GM19238 (cell line): ENCODE measurements around the gene NTM.
"Not testable (repeated sequence)": the region's sequence is repeated elsewhere in the genome, so short reads cannot be mapped to it uniquely, and the experiment has no call there.

Experiments used
- DNase-seq: peaks from one replicate; pipeline ENCODE4 v3.0.0; 2011; ENCODE audit warnings: low spot score; ENCODE audit not compliant: insufficient read length

The NTM gene

GRCh38 chr11:131421066-131421855 is 50.8 kb downstream of the NTM start:
- no peak for DNase-seq

- DNase-seq, result no peak
Measured at GRCh38 chr11:131422029-131422428, 51.6 kb downstream of the NTM start.

- DNase-seq, result no peak
Measured at GRCh38 chr11:131422496-131422895, 52.1 kb downstream of the NTM start.

- DNase-seq, result no peak
Measured at GRCh38 chr11:131423688-131424087, 53.3 kb downstream of the NTM start.

DNA sequence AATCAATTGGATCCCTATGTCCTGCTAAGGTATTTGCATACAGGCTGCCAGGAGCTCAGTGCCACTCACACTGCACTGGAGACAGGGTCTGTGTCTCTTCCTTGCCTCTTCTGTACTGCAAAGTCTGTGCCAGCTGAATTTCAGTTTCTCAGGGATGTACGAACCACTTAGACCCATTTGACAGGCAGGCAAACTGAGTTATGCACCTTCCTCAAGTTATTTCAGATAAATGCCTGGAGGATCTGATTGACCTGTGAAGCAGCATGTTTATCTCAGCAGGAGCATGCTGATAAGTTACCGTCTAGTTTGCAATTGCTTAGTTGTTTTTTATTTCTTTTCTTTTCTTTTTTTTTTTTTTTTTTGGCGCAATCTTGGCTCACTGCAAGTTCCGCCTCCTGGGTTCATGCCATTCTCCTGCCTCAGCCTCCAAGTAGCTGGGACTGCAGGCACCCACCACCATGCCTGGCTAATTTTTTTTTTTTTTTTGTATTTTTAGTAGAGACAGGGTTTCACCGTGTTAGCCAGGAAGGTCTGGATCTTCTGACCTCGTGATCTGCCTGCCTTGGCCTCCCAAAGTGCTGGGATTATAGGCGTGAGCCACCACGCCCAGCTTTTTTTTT is 54.0 kb downstream of the NTM start:
- DNase-seq, result not testable (repeated sequence)

- no peak for DNase-seq
Measured at GRCh38 chr11:131425285-131425684, 54.9 kb downstream of the NTM start.

DNA sequence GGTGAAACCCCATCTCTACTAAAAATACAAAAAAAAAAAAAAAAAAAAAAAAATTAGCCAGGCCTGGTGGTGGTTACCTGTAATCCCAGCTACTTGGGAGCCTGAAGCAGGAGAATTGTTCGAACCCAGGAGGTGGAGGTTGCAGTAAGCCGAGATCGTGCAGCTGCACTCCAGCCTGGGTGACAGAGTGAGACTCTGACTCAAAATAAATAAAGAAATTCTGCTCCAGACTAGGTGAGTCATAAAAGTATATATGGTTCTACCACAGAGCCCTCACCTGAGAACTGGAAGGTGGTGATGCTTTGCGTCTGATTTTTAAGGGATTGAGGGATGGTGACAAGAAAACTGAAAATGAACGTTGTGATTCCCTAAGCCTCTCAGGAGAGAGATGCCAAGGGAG is 58.4 kb downstream of the NTM start:
- no peak for DNase-seq

- DNase-seq, result no peak
Measured at GRCh38 chr11:131430473-131431208, 60.2 kb downstream of the NTM start.

DNA sequence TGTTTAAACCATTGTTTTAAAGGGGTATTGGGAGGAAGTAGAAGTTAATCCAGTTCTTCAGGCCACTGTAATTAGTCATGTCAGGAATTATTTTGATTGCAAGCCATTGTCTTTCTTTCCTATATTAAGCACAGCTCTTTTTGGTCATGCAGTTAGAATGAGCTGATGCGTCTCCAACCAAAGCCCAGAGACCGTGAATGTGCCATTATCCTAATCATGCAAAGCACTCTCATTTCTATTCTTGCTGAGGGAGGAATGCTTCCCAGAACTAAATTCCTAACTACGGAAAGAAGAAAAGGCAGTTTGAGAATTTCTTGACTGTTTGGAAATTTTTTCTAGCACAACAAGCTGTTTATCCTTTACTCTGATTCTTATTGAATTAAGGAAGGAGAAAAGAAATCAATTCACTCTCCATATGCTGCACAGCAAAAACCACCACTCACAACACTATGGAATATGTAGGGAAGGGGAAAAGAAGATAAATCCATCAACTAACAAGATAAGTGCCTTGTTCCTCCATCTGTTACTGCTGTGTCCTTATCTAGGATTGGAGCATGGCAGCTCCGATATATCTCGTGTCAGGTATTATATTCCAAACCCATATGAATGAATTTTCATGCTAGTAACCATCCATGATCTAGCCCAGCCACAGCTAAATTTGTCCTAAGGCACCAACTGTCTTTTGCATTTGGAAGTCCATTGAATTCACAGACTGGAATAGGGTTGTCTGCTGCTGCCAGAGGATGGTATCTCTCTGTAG is 70.8 kb downstream of the NTM start:
- DNase-seq, result no peak

DNA sequence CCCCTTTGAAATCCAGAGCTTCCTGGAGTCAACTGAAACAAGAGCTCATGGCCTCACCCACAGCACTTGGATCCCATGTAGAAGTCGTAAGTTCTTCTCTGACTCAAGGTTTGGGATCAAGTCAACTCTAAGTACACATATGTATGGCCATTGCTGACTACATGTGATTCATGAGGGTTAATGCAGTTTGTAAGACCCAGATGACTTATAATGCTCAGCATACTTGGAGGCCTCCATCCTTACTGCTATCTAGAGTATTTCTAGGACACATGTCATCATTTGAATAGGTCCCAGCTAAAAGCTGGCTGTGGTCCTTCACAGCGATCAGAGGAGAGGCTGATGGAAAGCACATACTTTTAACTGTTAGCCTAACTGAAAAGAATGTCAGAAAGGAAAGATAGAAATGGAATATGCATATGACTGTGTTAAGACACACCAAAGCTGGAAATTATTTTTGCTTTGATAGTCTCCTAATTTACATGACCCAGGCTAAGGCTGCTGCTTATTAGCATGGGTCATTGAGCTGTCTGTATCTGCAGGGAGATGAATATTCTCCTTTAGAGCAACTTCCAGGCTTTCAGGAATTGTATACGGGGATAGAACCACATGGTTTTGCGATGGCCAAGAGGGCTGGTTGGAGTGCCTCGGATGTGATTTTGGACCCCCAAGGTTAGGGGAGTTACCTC is 76.3 kb downstream of the NTM start:
- DNase-seq, result no peak

GRCh38 chr11:131447277-131447815 is 76.9 kb downstream of the NTM start:
- DNase-seq, result no peak

DNA sequence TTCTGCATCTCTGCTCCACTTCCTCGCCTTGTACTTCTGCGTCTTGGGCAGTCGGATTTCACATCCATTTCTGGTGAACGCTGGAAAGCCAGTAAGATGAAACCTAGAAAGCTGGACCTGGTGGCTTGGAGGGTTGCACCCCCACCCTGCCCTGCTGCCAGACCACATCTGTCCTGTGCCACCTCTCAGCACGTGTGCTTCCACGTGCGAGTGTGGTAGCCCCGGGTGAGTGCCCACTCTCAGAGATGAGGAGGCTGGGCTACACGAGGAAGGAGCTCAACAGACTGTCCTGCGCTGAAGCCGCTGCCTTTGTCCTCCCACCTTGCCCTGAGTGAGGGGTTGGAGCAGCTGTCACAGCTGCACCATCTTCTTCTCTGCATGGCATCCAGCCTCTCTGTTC is 77.5 kb downstream of the NTM start:
- no peak for DNase-seq

DNA sequence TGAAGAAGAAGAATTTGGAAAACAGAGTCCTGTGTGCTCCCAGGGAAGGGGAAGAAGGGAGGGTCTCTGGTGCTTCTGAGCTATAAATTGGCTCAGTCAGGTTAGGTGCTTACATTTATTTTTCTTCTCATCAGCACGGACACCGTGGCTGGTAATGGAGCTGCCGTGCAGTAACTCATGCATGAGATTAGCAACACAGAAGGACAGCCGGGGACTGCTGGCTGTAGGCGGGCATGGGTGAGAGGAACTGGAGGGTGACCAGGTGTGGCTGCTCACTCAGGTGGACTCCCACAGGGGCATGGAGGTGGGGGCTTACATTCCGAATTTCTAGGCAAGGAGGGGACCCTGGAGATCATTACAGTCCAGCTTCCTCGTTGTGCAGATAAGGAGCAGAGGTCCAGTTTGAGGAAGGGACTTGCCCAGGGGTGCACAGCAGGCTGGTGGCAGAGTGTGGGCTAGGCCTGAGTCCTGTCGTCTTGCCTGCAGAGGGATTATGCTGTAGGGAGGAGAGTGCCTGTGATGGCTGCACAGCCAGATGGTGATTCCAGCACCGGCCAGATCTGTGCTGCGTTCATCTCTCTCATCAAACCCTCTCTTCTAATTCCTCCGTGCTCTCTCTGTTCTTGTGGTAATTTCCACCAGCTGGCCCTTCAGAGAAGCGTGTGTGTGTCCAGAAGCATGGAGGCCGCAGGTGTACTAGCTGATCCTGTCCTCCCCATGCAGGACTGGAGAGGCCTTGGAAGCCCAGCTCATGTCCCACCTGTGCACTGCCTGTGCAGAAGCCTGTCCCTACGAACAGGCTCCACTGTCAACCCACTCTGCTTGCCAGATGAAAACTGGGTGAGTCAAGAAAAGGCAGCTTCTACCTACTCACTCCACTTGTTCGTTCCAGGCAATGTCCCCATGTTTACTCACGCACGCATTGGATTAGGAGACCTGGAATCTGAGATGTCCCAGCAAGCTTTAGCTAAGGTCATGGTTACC is 78.9 kb downstream of the NTM start:
- no peak for DNase-seq

GRCh38 chr11:131454490-131454889 is 84.1 kb downstream of the NTM start:
- no peak for DNase-seq

DNA sequence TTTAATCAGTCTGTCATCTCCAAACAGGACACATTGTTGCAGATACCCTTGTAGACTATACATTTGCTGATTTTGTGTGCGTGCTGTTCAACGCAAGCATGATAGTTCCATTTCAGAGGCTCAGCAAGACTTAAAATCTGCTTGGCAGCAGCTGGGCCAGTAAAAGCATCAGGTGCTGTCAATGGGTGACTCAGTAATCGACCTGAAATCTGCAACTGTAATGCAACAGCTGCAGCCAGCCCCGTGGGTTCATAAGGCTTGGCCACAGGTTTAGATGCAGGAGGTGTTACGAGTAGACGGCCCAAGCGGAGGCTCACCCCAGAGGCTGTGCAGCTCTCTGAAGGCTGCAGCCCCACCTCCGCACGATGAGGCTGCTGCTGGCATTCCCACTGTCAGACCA is 84.6 kb downstream of the NTM start:
- DNase-seq, result no peak

- no peak for DNase-seq
Measured at GRCh38 chr11:131455843-131456704, 85.7 kb downstream of the NTM start.

GRCh38 chr11:131457163-131457562 is 86.7 kb downstream of the NTM start:
- DNase-seq, result no peak

DNA sequence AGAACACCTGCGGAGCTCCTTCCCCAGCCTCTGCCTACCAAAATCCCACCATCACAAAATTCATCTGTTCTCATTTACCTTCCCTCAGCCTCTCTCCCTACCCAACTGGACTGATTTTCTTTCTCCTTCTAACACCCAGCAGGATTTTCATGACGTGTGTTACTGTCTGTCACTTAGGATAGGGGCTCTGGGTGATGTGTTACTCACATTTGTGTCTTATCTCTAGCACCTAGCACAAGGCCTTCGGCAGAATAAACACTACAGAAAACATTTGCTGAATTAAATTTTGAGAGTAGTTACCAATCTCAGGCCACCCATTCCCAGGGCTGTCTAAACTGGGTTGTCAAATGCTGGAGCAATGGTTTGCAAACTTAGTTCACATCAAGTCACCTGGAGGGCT is 88.0 kb downstream of the NTM start:
- no peak for DNase-seq

- DNase-seq, result no peak
Measured at GRCh38 chr11:131460931-131461330, 90.5 kb downstream of the NTM start.
